HL-60 (cell line): ENCODE results near the gene SP140L.

Experiments used
- CTCF ChIP-seq: IDR thresholded peaks from one replicate; pipeline ENCODE4 v1.5.1; 2011; ENCODE audit warnings: low read length, control low read depth, inconsistent platforms; ENCODE audit not compliant: insufficient read depth
- POLR2AphosphoS5 ChIP-seq: IDR thresholded peaks from 2 replicates; pipeline ENCODE4 v1.6.1; 2012; ENCODE audit warnings: low read depth
- REST ChIP-seq: IDR thresholded peaks from 2 replicates; pipeline ENCODE4 v1.6.1; 2012; ENCODE audit warnings: low read depth; ENCODE audit not compliant: insufficient replicate concordance

GRCh38 chr2:230429513-230429912 lies 102.5 kb downstream of the SP140L start:
- TF ChIP-seq CTCF (no peak), POLR2AphosphoS5 (no peak), REST (no peak)
